Suppressor macrophage treated with lipopolysaccharide for 1 hour (primary cell): ENCODE data around the gene SCLY.
"Not testable (repeated sequence)": the region's sequence is repeated elsewhere in the genome, so short reads cannot be mapped to it uniquely, and the experiment has no call there.

Source experiments
- DNase-seq, 3 donors: peaks; one replicate each; pipeline ENCODE4 v3.0.0-alpha.2; 2020 to 2022

The SCLY gene

GRCh38 chr2:238042090-238042489, 18.7 kb upstream of the SCLY start:
- DNase-seq: no peak

GRCh38 chr2:238042849-238043584, 17.8 kb upstream of the SCLY start:
- peak; percentile 6 to 27 (median 16) for DNase-seq

DNA sequence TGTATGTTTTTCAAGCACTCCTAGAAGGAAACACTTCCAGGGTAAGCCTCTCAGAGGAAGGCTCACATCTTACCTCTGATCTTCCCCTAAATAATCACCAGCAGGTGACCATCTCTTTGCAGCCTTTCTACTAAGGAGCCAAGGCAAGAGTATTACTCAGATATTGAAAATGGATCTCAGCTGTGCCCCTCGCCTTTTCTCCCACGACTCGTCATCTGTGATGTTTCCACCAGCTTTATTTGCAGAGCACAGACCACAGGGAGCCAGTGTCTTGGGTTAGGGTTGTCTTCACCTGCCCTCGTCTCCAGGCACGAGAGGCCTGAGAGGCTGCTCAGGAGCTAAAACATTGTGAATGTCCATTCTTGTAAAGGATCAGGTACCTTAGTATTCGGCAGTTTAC, 16.9 kb upstream of the SCLY start:
- DNase-seq: no peak

- DNase-seq: no peak
These were observed 15.2 kb upstream of the SCLY start for GRCh38 chr2:238045575-238045974.

GRCh38 chr2:238046725-238047270, 14.0 kb upstream of the SCLY start:
- no peak for DNase-seq

DNA sequence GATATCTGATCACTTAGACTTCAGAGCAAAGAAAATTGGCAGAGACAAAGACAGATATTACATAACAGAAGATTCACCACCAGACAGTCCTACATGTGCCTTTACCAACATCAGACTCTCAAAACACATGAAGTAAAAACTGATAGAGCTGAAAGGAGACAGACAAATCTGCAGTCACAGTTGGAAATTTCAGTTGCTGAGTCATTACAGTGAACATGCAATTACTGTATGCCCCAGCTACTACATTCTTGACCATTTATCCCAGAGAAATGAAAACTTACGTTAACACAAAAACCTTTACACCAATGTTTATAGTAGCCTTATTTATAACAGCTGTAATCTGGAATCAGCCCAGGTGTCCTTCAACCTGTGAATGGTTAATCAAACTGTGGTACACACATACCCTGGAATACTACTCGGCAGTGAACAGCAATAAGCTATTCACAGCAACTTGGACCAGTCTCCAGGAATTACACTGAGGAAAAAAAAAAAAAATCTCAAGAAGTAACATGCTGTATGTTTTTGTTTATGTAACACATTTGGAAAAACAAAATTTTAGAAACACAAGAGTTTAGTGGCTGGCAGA, 7.5 kb upstream of the SCLY start:
- no peak for DNase-seq

GRCh38 chr2:238055841-238056240, 5.0 kb upstream of the SCLY start:
- no peak for DNase-seq

DNA sequence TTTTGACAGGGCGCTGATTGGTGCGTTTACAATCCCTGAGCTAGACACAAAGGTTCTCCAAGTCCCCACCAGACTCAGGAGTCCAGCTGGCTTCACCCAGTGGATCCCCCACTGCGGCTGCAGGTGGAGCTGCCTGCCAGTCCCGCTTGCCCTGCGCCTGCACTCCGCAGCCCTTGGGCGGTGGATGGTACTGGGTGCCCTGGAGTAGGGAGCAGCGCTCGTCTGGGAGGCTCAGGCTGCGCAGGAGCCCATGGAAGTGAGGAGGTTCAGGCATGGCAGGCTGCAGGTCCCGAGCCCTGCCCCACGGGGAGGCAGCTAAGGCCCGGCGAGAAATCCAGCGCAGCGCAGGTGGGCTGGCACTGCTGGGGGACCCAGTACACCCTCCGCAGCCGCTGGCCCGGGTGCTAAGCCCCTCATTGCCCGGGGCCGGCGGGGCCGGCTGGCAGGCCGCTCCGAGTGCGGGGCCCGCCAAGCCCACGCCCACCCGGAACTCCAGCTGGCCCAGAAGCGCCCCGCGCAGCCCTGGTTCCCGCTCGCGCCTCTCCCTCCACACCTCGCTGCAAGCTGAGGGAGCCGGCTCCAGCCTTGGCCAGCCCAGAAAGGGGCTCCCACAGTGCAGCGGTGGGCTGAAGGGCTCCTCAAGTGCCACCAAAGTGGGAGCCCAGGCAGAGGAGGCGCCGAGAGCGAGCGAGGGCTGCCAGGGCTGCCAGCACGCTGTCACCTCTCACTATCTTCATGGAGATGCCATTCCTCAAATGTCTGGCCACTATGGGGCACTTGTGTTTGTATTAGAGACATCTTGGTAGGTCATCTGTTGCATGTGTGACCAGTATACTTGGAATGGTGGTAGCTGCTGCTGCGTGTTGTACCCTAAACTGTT, 2.9 kb upstream of the SCLY start:
- not testable (repeated sequence) for DNase-seq

DNA sequence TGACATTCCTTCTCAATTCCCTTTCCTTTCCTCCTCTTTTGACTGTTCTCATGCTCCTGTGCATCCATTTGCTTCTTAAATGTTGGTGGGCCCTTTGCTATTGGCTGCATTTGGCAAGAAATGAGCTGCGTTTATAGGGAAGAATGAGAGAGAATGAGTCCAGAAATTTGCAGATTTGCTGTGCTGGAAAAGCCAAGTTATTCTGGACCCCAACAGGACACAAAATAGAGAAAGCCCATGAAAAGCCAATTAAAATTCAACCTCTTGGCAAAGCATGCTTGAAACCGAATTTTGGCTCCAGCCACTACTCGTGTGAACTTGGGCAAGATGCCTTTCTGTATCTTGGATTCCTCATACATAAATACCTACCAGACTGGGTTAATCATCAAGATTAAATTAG, 1.3 kb upstream of the SCLY start:
- no peak for DNase-seq

DNA sequence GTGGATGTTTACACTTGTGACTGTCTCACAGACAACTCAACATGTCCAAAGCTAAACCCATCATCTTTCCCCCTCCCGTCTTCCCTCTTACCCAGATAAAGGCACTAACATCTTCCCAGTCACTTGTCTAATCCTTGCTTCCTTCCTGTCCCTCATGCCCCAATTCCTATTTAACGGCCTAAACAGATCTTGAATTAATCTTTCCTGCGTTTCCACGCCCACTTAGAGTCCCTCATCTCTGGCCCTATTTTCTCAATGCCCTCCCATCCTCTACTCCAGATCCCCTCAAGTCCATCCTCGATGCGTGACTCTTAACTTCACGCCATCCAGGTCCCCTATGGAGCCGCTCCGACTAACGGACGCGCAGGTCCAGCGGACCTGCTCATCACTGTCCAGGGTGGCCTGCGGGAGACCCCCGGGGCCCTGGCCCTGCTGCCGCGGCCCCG, 682 bp upstream of the SCLY start:
- peak in 1 of 3 donors; percentile 12 for DNase-seq

GRCh38 chr2:238061315-238062202, 758 bp downstream of the SCLY start:
- DNase-seq: peak in 2 of 3 donors; percentile 22 to 24

DNA sequence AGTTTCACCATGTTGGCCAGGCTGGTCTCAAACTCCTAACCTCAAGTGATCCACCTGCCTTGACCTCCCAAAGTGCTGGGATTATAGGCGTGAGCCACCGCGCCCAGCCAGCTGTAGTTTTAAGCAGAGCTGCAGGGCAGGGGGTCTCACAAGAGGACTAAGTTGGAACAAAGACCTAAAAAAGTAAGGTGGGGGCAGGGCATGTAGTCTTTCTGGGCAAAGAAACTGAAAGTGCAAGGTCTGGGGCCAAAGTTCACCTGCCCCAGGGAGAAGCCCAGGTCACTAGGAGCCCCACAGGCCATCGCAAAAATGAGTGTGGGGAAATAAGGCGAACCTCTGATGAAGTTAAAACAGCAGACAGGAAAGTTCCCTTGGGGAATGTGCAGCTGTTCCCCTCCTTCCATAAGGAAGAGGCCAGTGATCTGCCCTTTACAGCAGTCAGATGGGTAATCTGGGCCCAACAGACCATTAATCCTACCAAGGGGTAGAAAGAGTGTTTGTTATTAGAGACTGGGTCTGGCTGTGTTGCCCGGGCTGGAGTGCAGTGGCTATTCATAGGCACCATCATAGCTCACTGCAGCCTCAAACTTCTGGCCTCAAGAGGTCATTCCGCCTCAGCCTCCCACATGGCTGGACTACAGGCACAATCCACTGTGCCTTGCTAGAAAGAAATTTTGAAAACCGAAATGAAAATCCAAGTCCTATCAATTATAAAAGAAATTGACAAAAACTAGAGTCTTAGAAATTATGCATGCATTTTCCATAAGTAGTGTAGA, 2.8 kb downstream of the SCLY start:
- no peak for DNase-seq

GRCh38 chr2:238064376-238064775, 3.6 kb downstream of the SCLY start:
- DNase-seq: no peak

- DNase-seq: no peak
These were observed 4.5 kb downstream of the SCLY start for GRCh38 chr2:238065071-238065846.

GRCh38 chr2:238066218-238066617, 5.4 kb downstream of the SCLY start:
- DNase-seq: no peak

DNA sequence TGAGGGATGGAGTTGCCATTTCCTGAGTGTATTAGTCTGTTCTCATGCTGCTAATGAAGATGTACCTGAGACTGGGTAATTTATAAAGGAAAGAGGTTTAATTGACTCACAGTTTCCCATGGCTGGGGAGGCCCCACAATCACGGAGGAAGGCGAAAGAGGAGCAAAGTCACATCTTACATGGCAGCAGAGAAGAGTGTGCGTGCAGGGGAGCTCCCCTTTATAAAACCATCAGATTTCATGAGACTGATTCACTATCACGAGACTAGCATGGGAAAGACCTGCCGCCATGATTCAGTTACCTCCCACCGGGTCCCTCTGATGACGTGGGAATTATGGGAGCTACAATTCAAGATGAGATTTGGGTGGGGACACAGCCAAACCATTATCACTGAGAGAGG, 5.9 kb downstream of the SCLY start:
- not testable (repeated sequence) for DNase-seq

GRCh38 chr2:238067939-238068338, 7.1 kb downstream of the SCLY start:
- DNase-seq: no peak

DNA sequence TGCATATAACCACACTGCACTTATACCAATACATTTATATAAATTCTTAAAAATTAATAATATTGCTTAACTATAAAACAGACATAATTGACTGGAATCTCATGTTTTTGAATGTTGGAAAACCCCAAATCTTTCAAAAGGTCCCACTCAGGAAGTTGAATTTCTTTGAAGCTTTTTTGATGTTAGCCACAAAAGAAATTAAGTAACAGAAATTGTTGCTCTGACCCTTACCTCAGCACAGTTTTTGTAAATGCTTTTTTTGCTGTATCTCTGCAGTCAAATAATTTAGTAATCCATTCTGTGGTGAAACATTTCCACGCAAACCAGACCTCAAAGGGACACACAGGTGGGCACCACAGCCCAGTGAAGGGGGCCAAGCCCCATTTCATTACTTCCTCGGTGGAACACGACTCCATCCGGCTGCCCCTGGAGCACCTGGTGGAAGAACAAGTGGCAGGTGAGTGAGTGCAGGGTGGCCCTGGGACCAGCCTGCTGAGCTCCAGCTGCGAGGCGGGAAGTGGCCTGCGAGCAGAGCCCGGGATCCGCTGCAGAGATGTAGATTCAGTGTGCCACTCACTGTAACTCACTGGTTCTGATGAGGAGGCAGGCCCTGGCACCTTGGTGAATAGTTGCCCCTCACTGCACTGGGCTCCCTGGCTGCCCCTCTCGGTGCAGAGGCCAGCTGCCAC, 8.4 kb downstream of the SCLY start:
- DNase-seq: no peak

DNA sequence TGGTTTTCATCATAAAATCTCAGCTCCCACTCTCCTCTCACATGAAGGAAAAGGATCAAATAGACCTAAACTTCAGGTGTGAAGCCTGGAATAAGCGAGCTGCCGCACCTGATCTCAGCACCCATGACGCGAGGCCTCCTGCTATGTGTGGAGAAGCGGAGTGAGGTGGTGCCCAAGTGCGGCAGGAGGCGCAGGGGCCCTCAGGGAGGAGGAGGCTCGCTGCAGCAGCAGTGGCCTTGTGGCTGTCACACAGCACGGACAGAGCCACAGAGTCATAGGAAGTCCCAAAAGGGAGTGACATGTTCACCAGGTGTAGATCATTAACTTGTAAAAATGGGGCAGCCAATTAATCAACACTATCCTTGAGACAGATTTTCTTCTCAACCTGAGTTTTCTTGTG, 9.1 kb downstream of the SCLY start:
- no peak for DNase-seq

- DNase-seq: no peak
These were observed 14.6 kb downstream of the SCLY start for GRCh38 chr2:238075397-238075796.
